T follicular helper cell (primary cell): Measurements from ENCODE around the gene DHRS3.
"Not testable (repeated sequence)": the region's sequence is repeated elsewhere in the genome, so short reads cannot be mapped to it uniquely, and the experiment has no call there.

Experiments used
- DNase-seq: peaks from one replicate; pipeline ENCODE4 v3.0.0-alpha.2; 2020; ENCODE audit warnings: low read depth
- total RNA-seq, 2 experiments: gene quantifications; one replicate each; lab custom pipeline; 2026; lab: John Stamatoyannopoulos, UW

Gene DHRS3
- 61.6 to 107 reads per million in 2 experiments for total RNA-seq

GRCh38 chr1:12617901-12618660 lies at the start of gene DHRS3:
Gene DHRS3, minus strand, starts transcription at chr1:12618210. Its CDS starts 862 bp downstream, at chr1:12617348.
- DNase-seq, result peak; percentile 56

GRCh38 chr1:12666141-12666735 lies 48.2 kb upstream of the DHRS3 start:
- DNase-seq, result no peak

GRCh38 chr1:12665511-12665910 lies 47.5 kb upstream of the DHRS3 start:
- no peak for DNase-seq

- no peak for DNase-seq
These were observed 44.5 kb upstream of the DHRS3 start for GRCh38 chr1:12662556-12662955.

GRCh38 chr1:12661606-12662219 lies 43.7 kb upstream of the DHRS3 start:
- DNase-seq, result no peak

- DNase-seq, result peak; percentile 57
These were observed 40.8 kb upstream of the DHRS3 start for GRCh38 chr1:12658531-12659453.

- not testable (repeated sequence) for DNase-seq
These were observed 40.0 kb upstream of the DHRS3 start for GRCh38 chr1:12657885-12658512.

- no peak for DNase-seq
These were observed 39.3 kb upstream of the DHRS3 start for GRCh38 chr1:12657060-12657884.

- no peak for DNase-seq
These were observed 38.6 kb upstream of the DHRS3 start for GRCh38 chr1:12656575-12656974.

GRCh38 chr1:12654657-12655056 lies 36.6 kb upstream of the DHRS3 start:
- no peak for DNase-seq

GRCh38 chr1:12654004-12654567 lies 36.1 kb upstream of the DHRS3 start:
- DNase-seq, result no peak

- DNase-seq, result no peak
These were observed 32.0 kb upstream of the DHRS3 start for GRCh38 chr1:12649971-12650421.

GRCh38 chr1:12648741-12649140 lies 30.7 kb upstream of the DHRS3 start:
- DNase-seq, result no peak

- DNase-seq, result not testable (repeated sequence)
These were observed 27.4 kb upstream of the DHRS3 start for GRCh38 chr1:12645401-12645800.

- no peak for DNase-seq
These were observed 26.8 kb upstream of the DHRS3 start for GRCh38 chr1:12644829-12645228.

- no peak for DNase-seq
These were observed 26.2 kb upstream of the DHRS3 start for GRCh38 chr1:12644237-12644636.

- no peak for DNase-seq
These were observed 25.8 kb upstream of the DHRS3 start, which contains the start of gene AADACL4 for GRCh38 chr1:12643785-12644184. Gene AADACL4, plus strand, starts transcription at chr1:12644085. Its CDS starts 462 bp downstream, at chr1:12644547.

- no peak for DNase-seq
These were observed 25.1 kb upstream of the DHRS3 start for GRCh38 chr1:12643079-12643478.

- no peak for DNase-seq
These were observed 22.9 kb upstream of the DHRS3 start for GRCh38 chr1:12640958-12641272.
